Common myeloid progenitor, CD34-positive (primary cell): Measurements from ENCODE around the gene CEND1.

Experiments
- CTCF ChIA-PET: fragments of 350-600 bp; sonication (Branson Sonifier 250); formaldehyde crosslinking; loops from one replicate; lab custom pipeline; 2021; ENCODE audit warnings: antibody characterized with exemption; lab: Charles Lee
- POLR2A ChIA-PET: fragments of 350-600 bp; sonication (Branson Sonifier 250); formaldehyde crosslinking; loops from one replicate; lab custom pipeline; 2021; ENCODE audit warnings: antibody characterized with exemption; lab: Charles Lee
- DNase-seq, 3 donors: peaks; one replicate each; pipeline versions ENCODE4 v3.0.0 to v3.0.0-alpha.2; 2013
- H3K27ac ChIP-seq, 2 experiments: 1 replicate in 1 of 2; 2 replicates in 1 of 2; pipeline ENCODE4 v1.7.0; 2013; ENCODE audit warnings: inconsistent platforms in 2 of 2, low read length in 2 of 2, mild to moderate bottlenecking in 2 of 2, low read depth in 1 of 2, moderate library complexity in 1 of 2; ENCODE audit not compliant: severe bottlenecking in 2 of 2, insufficient read depth in 1 of 2, poor library complexity in 1 of 2
- H3K27me3 ChIP-seq, 5 experiments: replicated peaks in 2 of 5; 1 replicate in 3 of 5; 2 replicates in 2 of 5; pipeline versions ENCODE4 v1.6.1 to v1.7.0; 2013; ENCODE audit warnings: low read length in 4 of 5, mild to moderate bottlenecking in 2 of 5, moderate library complexity in 2 of 5, inconsistent platforms in 1 of 5; ENCODE audit not compliant: insufficient read depth in 5 of 5, control insufficient read depth in 4 of 5
- H3K36me3 ChIP-seq, 4 experiments: 1 replicate in 2 of 4; 2 replicates in 2 of 4; pipeline versions ENCODE4 v1.6.1 to v1.7.0; 2013; ENCODE audit warnings: low read length in 3 of 4, control low read depth in 1 of 4, mild to moderate bottlenecking in 1 of 4; ENCODE audit not compliant: control insufficient read depth in 4 of 4, insufficient read depth in 4 of 4
- H3K4me1 ChIP-seq, 4 experiments: 1 replicate in 3 of 4; 2 replicates in 1 of 4; pipeline versions ENCODE4 v1.6.1 to v1.7.1; 2013; ENCODE audit warnings: low read length in 3 of 4, mild to moderate bottlenecking in 3 of 4, control low read depth in 1 of 4, inconsistent platforms in 1 of 4, moderate library complexity in 1 of 4; ENCODE audit not compliant: control insufficient read depth in 4 of 4, insufficient read depth in 4 of 4; ENCODE audit errors: control extremely low read depth in 1 of 4
- H3K4me3 ChIP-seq, 7 experiments: 1 replicate in 4 of 7; 2 replicates in 3 of 7; pipeline versions ENCODE4 v1.5.1 to v1.7.0; 2013; ENCODE audit warnings: mild to moderate bottlenecking in 7 of 7, low read length in 6 of 7, moderate library complexity in 6 of 7, inconsistent platforms in 2 of 7, low read depth in 2 of 7, control low read depth in 1 of 7; ENCODE audit not compliant: insufficient read depth in 4 of 7, control insufficient read depth in 1 of 7; ENCODE audit errors: extremely low read depth in 1 of 7
- H3K9me3 ChIP-seq, 5 experiments: 1 replicate in 4 of 5; 2 replicates in 1 of 5; pipeline versions ENCODE4 v1.6.1 to v1.7.1; 2013; ENCODE audit warnings: low read length in 4 of 5, mild to moderate bottlenecking in 2 of 5, inconsistent platforms in 1 of 5, low read depth in 1 of 5, moderate library complexity in 1 of 5; ENCODE audit not compliant: control insufficient read depth in 4 of 5, insufficient read depth in 2 of 5; ENCODE audit errors: control extremely low read depth in 1 of 5
- WGBS: methylation state at CpG from one replicate; pipeline ENCODE4 v1.1.5; 2013; ENCODE audit not compliant: insufficient coverage; 5-methylcytosine and 5-hydroxymethylcytosine counted together

The CEND1 gene

GRCh38 chr11:773830-774229 is 16.1 kb downstream of the CEND1 start:
- H3K9me3 ChIP-seq = no peaks in the 10 kb centered on the region
- H3K27ac ChIP-seq = no peak overlapping the region

DNA sequence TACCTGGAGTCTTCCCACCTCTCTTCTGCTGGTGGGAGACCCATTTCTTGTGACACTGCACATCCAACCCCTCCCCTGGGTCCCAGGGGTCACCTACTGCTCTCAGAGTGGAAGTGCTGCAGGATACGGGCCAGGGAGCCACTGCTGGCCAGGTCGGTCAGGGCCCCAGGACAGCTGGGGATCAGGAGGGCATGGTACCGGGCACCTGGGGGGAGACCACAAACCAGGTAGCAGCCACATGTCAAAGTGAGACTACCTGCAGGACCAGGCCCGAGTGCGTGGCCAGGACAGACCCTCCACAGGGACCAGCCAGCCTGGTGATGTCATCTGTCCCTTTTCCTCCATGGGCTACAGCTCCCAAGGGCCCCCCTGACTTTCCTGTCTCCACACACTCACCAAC is 16.5 kb downstream of the CEND1 start:
- ChIA-PET CTCF (interaction anchor here (0.9 kb wide), 1 partner anchor 20 kb away, joined by 3 read pairs; no protein-coding TSS in a partner anchor), POLR2A (no interaction called here)
- H3K27ac ChIP-seq = no peak overlapping the region
- H3K9me3 ChIP-seq = no peaks in the 10 kb centered on the region
- peaks cover 8 to 51% (median 27%) of the 10 kb centered on the region in 4 experiments for H3K36me3 ChIP-seq
- no peak overlapping the region for H3K4me3 ChIP-seq
- WGBS = 96% methylated on average over 5 of the region's 5 CpGs
- H3K27me3 ChIP-seq = no peaks in the 10 kb centered on the region
- DNase-seq = no peak
- peaks cover 0 to 20% (median 18%) of the 10 kb centered on the region in 4 experiments for H3K4me1 ChIP-seq

More at GRCh38 chr11:773830-774229, 16.1 kb downstream of the CEND1 start:
- 83% methylated on average over 2 of the region's 9 CpGs for WGBS
- Histone ChIP-seq H3K4me1 (peaks cover 0 to 23% (median 19%) of the 10 kb centered on the region in 4 experiments), H3K27me3 (no peaks in the 10 kb centered on the region), H3K4me3 (no peak overlapping the region), H3K36me3 (peaks cover 8 to 51% (median 27%) of the 10 kb centered on the region in 4 experiments)
- ChIA-PET POLR2A (no interaction called here), CTCF (interaction anchor here (0.9 kb wide), 1 partner anchor 20 kb away, joined by 3 read pairs; no protein-coding TSS in a partner anchor)
- no peak for DNase-seq

DNA sequence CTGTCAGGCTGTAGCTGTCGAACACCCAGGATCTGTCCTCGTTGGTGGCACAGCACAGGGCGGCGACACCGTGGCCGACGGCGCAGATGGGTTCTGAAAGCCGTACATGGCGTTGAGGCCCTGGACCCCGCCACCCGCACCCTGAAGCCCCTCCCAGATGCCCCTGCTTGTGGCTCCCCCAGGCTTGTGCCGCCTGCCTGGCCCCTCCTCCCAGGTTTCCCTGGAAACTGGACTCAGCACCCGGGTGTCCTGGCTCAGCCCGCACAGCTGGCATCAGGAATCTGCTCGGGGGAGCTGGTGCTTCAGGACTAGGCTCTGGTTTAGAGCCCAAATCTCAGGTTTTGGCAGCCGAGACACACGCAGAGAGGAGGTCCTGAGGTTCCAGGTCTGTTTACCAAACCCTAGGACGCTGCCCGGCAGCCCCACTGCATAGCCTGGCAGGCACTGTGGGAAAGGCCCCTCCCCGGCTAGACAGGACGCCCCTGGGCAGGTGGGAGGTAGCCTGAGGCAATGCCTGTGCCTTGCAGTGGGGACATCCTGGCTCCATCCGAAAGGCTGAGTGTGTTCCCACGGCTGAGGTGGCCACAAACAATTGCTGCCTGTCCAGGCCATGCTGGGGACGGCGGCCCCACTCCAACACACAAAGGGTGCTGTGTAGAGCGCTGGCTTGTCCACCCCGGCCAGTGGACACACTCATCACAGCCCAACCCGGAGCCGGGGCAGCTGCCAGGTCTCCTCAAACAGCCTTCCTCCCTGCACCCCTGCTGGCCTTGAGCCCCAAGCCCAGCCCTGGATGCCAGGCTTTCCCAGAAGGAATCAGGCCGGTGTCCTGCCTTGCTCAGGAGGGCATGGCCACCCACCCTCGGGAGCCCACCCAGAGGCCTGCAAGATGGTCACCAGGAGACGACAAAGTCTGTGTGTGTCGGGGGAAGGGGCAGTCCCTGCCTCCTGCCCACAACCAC is 17.2 kb downstream of the CEND1 start:
- peaks cover 0 to 13% (median 12%) of the 10 kb centered on the region in 4 experiments for H3K4me1 ChIP-seq
- H3K27me3 ChIP-seq = no peaks in the 10 kb centered on the region
- no peaks in the 10 kb centered on the region for H3K9me3 ChIP-seq
- 95% methylated on average over 31 of the region's 34 CpGs for WGBS
- ChIA-PET POLR2A (no interaction called here), CTCF (no interaction called here)
- peaks cover 9 to 51% (median 27%) of the 10 kb centered on the region in 4 experiments for H3K36me3 ChIP-seq
- no peak overlapping the region for H3K27ac ChIP-seq
- DNase-seq = no peak
- no peak overlapping the region for H3K4me3 ChIP-seq

- Histone ChIP-seq H3K27ac (no peak overlapping the region), H3K4me1 (peaks cover 0 to 13% (median 11%) of the 10 kb centered on the region in 4 experiments), H3K27me3 (no peaks in the 10 kb centered on the region), H3K9me3 (no peaks in the 10 kb centered on the region), H3K4me3 (no peak overlapping the region), H3K36me3 (peaks cover 9 to 60% (median 33%) of the 10 kb centered on the region in 4 experiments)
- DNase-seq = no peak
- ChIA-PET POLR2A (no interaction called here), CTCF (interaction anchor here (1.5 kb wide), 1 partner anchor 15 kb away, joined by 3 read pairs; no protein-coding TSS in a partner anchor)
- WGBS = 95% methylated on average over 12 of the region's 15 CpGs
These were observed 18.2 kb downstream of the CEND1 start for GRCh38 chr11:771617-772204.

DNA sequence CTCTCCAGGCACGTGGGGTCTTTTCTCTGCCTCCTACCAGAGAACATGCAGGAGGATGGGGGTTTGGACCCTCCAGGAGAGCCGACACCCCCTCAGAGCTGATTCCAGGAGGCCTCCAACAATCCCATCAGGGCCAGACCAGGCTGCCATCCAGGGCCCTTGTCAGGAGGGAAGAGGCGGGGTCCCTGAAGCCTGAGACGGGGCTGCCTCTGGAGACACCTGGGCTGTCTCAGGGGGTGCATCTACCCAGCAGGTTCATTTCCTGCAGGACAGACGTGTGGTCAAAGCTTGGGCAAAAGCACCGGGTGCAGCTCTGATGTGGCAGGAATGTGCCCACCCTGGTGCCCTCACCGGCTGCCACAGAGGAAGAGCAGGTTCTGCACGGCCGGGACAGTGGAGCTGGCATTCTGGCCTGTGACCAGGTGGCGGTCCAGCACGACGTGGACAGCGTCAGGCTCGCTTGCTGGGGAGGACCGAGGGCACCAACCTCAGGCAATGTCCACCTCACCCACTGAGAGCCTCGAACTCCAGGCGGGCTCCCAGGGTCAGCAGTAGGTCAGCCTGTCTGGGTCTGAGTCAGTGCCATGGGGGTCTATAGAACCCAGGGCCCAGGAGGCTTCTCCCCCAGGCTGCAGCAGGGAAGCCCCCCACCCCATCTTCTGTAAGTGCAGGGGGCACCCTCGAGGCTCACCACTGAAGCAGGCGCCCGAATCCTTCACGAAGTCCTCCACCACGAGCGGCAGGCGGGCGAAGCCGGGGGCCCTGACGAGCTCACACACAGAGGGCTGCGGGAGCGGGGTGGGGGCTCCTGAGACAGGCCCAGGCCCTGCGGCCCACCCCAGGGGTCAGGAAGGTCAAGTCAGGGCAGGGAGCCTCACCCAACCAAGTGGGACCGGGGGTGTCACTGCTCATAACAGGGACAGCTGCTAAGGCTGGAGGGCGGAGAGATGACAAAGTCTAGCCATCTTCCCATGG is 19.0 kb downstream of the CEND1 start:
- no peak overlapping the region for H3K27ac ChIP-seq
- no peaks in the 10 kb centered on the region for H3K27me3 ChIP-seq
- peaks cover 0 to 6% (median 4%) of the 10 kb centered on the region in 4 experiments for H3K4me1 ChIP-seq
- 96% methylated on average over 28 of the region's 32 CpGs for WGBS
- CTCF ChIA-PET = interaction anchor here (0.7 to 1.5 kb wide), 3 partner anchors 12 to 37 kb away, joined by 3 read pairs; no protein-coding TSS in a partner anchor
- peaks cover 9 to 67% (median 38%) of the 10 kb centered on the region in 4 experiments for H3K36me3 ChIP-seq
- POLR2A ChIA-PET = no interaction called here
- no peak overlapping the region for H3K4me3 ChIP-seq
- no peak for DNase-seq
- H3K9me3 ChIP-seq = no peaks in the 10 kb centered on the region

GRCh38 chr11:769887-770641 is 19.8 kb downstream of the CEND1 start:
- DNase-seq = no peak
- POLR2A ChIA-PET = no interaction called here
- Histone ChIP-seq H3K27ac (no peak overlapping the region), H3K9me3 (no peaks in the 10 kb centered on the region), H3K27me3 (no peaks in the 10 kb centered on the region), H3K4me1 (peaks cover 0 to 1% (median 0%) of the 10 kb centered on the region in 4 experiments), H3K4me3 (no peak overlapping the region), H3K36me3 (peaks cover 9 to 73% (median 40%) of the 10 kb centered on the region in 4 experiments)
- WGBS = 94% methylated on average over 23 of the region's 23 CpGs
- CTCF ChIA-PET = interaction anchor here (0.7 to 1.5 kb wide), 3 partner anchors 11 to 36 kb away, joined by 3 read pairs; no protein-coding TSS in a partner anchor
